Measurements from ENCODE around the gene DEUP1.
A peak's percentile ranks its signal among the peaks of the same experiment; 100 is the strongest.
"Not testable (repeated sequence)": the region's sequence is repeated elsewhere in the genome, so short reads cannot be mapped to it uniquely, and the experiment has no call there.

Gene DEUP1, protein sequence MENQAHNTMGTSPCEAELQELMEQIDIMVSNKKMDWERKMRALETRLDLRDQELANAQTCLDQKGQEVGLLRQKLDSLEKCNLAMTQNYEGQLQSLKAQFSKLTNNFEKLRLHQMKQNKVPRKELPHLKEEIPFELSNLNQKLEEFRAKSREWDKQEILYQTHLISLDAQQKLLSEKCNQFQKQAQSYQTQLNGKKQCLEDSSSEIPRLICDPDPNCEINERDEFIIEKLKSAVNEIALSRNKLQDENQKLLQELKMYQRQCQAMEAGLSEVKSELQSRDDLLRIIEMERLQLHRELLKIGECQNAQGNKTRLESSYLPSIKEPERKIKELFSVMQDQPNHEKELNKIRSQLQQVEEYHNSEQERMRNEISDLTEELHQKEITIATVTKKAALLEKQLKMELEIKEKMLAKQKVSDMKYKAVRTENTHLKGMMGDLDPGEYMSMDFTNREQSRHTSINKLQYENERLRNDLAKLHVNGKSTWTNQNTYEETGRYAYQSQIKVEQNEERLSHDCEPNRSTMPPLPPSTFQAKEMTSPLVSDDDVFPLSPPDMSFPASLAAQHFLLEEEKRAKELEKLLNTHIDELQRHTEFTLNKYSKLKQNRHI

GRCh38 chr11:93330446-93330984, at the start of gene DEUP1:
Gene DEUP1 (plus strand): TSS chr11:93330742. CDS start chr11:93332260, 1,518 bp downstream.
- DNase-seq: peak in 1 of 2 experiments; percentile 95

DNA sequence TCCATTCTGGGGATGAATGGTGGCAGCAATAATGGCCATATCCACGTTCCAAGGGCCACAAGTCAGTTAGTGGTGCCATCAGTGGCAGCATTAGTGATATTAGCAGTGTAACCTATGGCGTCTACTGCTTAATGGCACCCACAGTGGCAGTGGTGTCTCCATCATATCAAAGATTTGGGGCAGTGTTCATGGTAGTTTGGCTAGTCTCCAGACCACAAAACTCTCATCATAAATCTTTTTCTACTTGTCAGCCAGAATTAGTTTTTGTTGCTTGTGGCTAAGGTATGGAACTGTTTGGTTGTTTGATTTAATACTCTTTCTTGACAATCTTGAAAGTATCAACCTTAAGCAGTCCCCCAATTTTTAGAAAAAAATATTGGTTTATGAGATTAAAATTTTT, 45.1 kb upstream of the DEUP1 start:
- DNase-seq: no peak

DNA sequence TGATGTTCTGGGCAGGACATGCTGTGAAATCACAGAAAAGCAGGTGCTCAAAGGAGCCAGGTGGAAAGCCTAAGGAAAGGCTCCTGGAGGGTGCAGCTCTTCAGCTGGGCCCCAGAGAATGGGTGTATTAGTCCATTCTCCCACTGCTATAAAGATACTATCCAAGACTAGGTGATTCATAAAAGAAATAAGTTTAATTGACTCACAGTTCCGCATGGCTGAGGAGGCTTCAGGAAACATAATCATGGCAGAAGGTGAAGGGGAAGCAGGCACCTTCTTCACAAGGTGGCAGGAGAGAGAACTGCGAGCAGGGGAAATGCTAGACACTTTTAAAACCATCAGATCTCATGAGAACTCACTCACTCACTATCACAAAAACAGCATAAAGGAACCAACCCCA, 43.1 kb upstream of the DEUP1 start:
- no peak for DNase-seq

DNA sequence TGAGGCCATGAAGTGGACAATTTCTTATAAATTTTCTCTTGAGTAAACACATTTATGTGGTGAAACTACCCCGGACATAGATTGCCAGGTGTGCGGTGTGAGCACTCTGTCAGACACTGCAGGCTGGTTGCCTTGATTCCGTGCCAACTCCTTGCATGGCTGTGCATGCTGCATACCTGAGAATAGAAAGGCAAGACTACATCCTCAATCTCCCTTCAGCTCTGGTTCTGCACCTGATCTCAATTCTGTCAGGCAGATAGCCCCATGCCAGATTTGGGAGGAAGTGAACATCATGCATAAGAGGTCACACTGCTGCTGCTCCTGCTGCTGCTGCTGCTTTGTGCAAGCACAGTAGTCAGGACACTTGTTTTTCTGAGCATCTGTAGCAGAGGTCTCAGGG, 42.5 kb upstream of the DEUP1 start:
- no peak for DNase-seq

DNA sequence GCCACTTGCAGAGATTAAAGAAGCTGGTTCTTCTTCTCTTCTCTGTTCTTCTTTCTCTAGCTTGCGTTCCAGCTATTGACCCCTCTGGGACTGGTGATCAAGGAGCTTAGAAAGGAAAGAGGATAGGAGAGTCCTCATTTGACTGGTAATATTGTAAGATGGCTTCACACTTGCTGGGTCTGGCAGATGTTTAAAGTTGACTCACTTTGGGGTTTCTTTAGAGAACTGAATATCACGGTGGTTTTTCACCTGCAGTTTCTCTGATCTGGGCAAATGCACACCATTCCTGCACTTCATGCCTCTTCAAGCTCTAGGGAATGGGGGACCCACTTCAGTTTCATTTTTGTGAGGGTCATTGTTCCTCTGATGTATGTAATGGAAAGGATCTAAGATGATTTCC, 41.8 kb upstream of the DEUP1 start:
- DNase-seq: no peak

GRCh38 chr11:93289782-93290463, 40.6 kb upstream of the DEUP1 start:
- no peak for DNase-seq

DNA sequence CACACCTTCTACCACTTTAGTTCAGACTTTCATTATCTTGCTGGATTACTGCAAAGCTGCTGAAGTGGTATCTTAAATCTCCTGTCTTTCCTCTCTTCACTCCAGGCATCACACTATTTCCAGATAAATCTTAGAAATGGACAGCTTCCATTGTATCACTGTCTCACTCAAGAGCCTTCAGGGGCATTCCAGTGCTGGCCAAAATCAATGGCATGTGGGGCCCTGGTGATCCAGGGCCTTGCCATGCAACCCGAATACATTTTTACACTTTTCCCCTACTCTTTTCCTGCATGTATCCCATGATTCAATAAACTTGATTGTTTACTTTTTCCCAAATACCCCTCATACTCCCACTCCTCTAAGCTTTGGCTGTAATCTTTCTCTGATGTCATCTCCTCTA, 39.4 kb upstream of the DEUP1 start:
- no peak for DNase-seq

DNA sequence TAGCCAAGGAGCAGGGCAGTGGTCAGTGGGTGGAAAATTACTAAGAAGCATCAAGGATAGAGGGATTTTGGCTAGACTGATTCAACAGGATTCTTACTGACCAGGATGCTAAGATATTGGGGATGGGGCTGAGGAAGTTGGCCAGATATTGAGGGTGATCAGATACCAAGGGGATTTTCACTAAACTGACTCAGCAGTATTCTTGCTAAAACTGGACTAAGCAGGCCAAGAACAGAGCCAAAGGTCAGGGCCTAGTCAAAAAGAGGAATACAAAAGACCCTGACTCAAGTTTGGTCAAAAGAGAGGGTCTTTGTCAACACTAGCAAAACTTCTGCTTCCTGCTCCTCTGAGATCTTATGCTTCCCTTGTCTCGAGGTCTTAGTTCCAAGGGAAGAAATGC, 38.6 kb upstream of the DEUP1 start:
- DNase-seq: no peak

DNA sequence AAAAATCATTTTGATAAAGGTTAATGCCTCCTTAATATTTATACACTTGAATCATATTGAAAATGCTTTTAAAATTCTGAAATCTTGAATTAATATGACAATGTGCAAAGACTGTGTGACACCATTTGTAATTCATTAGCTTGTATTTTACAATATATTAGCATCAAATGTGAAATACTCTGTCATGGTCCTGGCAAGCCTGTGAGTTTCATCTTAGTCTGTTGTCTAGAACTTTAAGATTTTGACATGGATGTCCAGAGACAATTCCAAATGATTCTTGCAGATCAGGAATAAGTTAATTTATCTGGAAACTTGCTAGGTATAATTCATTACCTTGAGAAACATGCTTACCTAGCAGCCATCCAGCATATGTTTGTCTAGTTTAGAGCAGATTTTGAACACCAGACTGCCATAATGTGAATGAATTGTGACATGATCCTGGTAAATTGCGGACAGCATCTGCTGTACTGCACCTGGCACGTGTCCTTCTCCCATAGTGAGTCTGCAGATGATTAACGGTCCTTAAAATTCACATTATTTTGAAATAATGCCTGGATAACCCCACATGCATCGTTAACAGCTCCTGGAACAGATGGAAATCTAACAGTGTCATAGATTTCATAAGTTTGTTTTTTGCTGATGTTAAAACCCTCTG, 34.5 kb upstream of the DEUP1 start:
- no peak for DNase-seq

DNA sequence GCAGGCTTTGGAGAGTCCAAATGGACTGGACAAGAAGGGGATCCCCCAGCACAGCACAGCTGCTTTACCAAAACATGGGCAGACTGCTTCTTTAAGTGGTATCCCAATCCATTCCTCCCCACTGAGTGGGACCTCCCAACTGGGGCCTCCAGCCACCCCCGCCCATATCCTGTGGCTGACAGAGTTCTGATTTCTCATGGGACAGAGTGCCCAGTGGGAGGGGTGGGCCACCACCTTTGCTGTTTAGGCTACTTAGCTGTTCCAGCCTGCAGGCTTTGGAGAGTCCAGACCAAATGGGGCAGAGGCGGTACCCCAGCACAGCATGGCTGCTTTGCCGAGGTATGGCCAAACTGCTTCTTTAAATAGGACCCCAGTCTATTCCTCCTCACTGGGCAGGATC, 26.9 kb upstream of the DEUP1 start:
- DNase-seq: no peak

GRCh38 chr11:93314399-93314798, 16.1 kb upstream of the DEUP1 start:
- DNase-seq: not testable (repeated sequence)

- no peak for DNase-seq
Measured at GRCh38 chr11:93319224-93319839, 11.2 kb upstream of the DEUP1 start.

GRCh38 chr11:93320230-93320629, 10.3 kb upstream of the DEUP1 start:
- DNase-seq: no peak

DNA sequence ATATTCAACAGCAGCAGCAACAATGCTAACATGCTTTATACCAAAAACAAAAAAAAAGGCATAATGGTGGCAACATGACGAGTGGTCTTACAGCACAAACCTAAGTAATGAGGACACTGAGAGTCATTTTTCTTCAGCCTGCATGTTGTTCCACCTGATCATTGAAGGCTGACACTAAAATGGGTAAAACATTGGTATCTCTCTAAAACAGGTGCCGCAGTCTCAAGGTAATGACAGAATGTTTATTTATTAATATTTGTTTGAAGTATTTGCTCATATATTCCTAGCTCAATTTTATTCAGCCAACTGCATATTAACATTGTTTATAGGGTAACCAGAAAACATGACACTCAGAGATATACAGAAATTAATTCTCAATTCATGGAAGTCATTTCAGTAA, 8.3 kb upstream of the DEUP1 start:
- DNase-seq: no peak

GRCh38 chr11:93323747-93324146, 6.8 kb upstream of the DEUP1 start:
- no peak for DNase-seq

DNA sequence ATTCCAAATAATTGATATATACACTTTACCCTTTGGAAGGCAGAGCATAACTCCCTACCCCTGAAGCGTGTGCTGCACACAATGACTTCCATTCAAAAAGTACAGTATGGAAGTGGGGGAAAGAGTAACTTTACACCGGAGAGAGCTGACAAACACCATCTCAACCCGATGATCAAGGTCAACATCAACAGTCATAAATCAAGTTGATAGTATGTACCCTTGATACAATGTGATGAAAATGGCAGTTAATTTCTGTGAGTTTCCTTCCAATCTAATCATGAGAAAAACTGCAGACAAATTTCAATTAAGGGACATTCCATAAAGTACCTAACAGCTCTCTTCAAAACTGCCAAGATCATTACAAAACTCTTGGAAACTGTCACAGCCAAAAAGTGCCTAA, 6.0 kb upstream of the DEUP1 start:
- DNase-seq: no peak

DNA sequence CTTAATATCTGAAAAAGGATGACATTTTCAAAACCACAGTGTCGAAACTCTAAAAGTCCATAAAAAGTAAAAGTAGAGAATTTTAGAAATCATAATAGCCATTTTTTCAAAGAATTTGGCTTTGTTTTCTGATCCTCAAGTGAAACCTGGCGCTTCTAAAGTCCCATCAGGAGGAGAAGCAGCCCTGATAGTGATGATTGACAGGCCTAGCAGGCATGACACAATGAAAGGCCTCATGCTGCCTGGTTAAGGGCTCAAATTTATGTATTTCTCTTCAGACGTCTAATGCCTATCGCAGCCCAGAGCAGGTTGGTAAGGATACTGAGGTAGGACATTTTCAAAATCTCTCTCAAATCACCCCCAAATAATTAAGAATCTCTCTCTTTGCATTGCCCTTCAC, 3.9 kb upstream of the DEUP1 start:
- no peak for DNase-seq

DNA sequence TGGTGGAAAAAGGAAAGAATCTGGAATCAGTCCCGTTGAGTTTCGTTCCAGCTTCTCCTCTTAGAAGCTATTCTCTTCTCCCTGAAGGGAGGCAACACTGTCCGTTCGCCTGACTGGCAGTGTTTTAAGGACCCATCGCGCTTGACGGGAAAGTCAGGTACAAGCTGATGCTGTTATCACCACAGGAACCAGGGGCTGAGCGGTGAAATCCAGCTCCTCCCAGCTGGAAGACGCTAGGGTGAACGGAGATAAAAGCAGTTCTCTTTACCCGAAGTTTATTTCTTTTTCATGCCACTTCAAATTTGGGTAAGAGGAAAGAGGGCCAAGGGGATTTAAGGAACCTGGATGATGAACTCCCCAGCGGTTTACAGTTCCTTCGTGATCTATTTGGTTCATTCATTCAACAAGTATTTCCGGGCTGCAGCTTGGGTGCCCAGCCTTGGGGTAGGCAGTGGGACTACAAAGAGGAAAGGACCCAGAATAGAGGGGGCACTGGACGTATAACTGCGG, 551 bp upstream of the DEUP1 start:
- DNase-seq: peak; percentile 70 to 89

DNA sequence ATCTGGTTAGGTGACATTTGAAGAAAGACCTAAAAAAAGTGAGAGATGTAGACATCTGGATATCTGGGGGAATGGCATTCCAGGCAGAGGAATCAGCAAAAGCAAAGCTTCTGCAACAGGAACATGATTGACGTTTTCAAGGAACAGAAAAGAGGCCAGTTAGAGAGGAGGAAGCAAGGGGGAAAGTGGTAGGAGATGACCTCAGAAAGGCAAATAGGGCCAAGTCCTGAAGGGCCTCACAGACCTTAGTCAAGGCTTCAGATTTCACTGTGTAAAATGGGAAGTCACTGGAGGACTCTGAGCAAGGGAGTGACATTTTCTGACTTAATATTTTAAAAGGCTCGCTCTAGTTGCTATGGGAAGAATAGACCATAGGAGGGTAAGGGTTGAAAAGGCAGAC, 9.7 kb downstream of the DEUP1 start:
- DNase-seq: no peak

DNA sequence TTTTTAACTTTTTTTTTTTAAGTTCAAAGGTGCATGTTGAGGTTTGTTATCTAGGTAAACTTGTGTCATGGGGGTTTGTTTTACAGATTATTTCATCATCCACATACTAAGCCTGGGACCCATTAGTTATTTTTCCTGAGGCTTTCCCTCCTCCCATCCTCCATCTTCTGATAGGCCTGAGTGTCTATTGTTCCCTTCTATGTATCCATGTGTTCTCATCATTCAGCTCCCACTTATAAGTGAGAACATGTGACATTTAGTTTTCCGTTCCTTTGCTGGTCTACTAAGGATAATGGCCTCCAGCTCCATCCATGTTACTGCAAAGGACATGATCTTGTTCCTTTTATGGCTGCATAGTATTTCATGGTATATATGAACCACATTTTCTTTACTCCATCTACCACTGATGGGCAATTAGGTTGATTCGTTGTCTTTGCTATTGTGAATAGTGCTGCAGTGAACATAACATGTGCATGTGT, 14.4 kb downstream of the DEUP1 start:
- no peak for DNase-seq

- DNase-seq: no peak
Measured at GRCh38 chr11:93348930-93349329, 18.4 kb downstream of the DEUP1 start.

DNA sequence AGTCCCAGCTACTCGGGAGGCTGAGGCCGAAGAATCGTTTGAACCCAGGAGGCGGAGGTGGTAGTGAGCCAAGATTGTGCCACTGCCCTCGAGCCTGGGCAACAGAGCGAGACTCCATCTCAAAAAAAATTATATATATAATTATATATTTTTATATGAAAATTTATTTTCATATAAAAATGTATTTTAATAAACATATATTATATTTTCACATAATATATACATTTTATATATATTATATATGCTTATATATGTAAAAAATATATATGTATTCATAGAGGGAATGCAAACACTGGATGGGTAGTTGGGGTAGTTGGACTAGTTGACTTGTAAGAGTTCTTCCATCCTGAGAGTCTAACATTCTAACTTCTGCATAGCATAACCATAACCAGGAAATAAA, 20.3 kb downstream of the DEUP1 start:
- no peak for DNase-seq

All from NCI-H526 (cell line).